Prostate gland (tissue), 2 donors: ENCODE results near the gene SETD2.

Experiments
- CTCF ChIP-seq, 4 experiments: fragments of 200-600 bp in 2 of 4; fragments of 450-650 bp in 2 of 4; sonication (generic) in 2 of 4; IDR thresholded peaks; 1 replicate in 3 of 4; 2 replicates in 1 of 4; pipeline ENCODE4 v1.5.1; 2016 to 2019; ENCODE audit warnings: antibody characterized with exemption in 4 of 4, mild to moderate bottlenecking in 2 of 4, moderate library complexity in 2 of 4
- POLR2A ChIP-seq: fragments of 450-650 bp; IDR thresholded peaks from one replicate; pipeline ENCODE4 v1.6.1; 2016; ENCODE audit warnings: antibody characterized with exemption, mild to moderate bottlenecking
- POLR2AphosphoS5 ChIP-seq: sonication (generic); formaldehyde crosslinking; IDR thresholded peaks from one replicate; pipeline ENCODE4 v1.6.1; 2017; ENCODE audit warnings: antibody characterized with exemption

- TF ChIP-seq CTCF (IDR thresholded peaks at IDR 0.05) (no peak), POLR2A (no peak), POLR2AphosphoS5 (no peak)
Measured at GRCh38 chr3:47004369-47005211, 159.3 kb downstream of the SETD2 start.
